NCI-H2029 treated with DMSO at 0.1 percent for 48 hours (cell line): ENCODE measurements around the gene VMP1.

Source experiments
- DNase-seq: peaks from one replicate; lab custom pipeline; 2025; lab: John Stamatoyannopoulos, UW

The VMP1 gene

DNA sequence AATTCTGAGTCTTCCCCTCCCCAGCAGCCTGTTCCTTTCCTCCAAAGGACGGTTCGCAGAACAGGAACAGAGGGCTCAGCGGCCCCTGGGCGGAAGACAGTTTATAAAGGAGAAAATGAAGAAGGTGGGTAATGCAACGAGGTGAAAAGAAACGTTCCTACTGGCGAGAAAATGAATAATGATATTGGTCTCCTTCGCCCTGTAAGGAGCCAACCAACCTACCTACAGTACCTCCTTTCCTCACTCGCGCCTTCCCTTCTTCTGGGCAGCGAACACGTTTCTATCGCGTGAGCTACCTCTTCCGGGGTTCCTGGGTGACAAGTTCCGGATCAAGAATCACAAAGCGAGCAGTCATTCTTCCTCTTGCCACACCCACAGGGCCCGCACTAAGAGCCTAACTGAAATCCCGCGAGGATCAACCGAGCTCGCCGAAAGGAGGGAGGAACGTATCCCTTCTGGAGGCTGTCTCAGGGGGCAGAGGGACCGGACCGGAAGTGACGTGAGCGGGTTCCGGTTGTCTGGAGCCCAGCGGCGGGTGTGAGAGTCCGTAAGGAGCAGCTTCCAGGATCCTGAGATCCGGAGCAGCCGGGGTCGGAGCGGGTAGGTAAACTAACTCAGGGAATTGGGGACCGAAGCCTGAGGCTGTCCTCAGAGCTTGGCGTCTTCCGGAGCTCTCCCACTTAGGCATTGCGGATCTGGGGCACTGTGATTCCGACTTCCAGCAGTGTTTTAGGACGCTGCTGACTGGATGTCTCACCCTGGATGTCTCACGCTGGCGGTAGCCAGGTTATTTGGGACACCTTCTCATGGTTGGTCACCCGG lies at the start of gene VMP1, which contains the start of gene PTRH2:
VMP1 (plus strand) TSS at position 506 of the 822 bp plus-strand sequence. CDS start 23,793 bp downstream, outside the sequence.
PTRH2 (minus strand) TSS at position 282 of the 822 bp plus-strand sequence. CDS start 9,452 bp downstream, outside the sequence.
- peak; percentile 95 for DNase-seq

DNA sequence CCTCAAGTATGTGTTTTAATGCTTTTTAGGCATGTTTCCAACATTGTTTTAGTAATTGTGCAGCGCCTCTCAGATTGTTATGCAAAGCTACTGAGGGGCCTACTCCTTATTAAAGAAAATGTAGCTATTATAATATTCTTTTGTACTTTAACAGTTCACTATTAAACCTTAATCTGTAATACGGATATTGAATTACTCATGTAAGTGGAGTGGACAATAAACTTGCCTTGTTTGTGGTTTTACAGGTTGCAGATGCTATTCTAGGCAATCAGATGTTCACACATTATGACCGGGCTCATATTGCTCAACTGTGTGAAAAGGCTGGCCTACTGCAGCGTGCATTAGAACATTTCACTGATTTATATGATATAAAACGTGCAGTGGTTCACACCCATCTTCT lies 41.2 kb upstream of the VMP1 start:
- DNase-seq, result no peak

DNA sequence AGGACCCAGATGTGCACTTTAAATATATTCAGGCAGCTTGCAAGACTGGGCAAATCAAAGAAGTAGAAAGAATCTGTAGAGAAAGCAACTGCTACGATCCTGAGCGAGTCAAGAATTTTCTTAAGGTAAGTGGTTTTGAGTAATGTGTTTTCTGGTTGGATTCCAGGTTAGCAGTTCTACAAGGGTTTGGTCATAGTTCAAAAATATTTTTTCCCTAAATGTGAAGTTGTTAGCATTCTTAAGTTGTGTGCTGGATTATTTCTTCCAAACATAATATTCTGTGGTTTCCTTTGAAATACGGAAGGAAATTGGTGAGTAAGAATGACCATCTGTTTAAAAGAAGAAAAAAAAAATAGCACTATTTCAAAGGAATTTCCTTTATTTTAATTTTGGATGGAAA lies 38.6 kb upstream of the VMP1 start:
- no peak for DNase-seq

GRCh38 chr17:59669411-59669810 lies 38.0 kb upstream of the VMP1 start:
- no peak for DNase-seq

GRCh38 chr17:59669944-59670343 lies 37.5 kb upstream of the VMP1 start:
- no peak for DNase-seq

DNA sequence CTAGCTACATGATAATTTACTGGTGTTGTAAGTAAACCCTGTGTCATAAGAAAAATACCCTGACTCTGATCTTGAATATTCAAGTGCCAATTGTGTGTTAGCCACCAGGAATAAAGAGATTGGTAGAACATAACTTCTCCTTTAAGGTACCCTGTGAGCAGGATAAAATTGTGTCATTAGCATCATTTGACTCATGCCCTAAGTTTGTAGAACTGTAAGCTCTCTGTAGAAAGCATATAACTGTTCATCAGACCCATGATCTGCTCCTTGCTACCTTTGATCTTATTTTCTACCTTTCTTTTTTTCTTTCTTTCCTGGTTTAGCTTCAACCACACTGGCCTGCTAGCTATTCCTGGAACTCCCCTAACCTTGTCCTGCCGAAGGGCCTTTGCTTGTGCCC lies 36.1 kb upstream of the VMP1 start:
- no peak for DNase-seq

DNA sequence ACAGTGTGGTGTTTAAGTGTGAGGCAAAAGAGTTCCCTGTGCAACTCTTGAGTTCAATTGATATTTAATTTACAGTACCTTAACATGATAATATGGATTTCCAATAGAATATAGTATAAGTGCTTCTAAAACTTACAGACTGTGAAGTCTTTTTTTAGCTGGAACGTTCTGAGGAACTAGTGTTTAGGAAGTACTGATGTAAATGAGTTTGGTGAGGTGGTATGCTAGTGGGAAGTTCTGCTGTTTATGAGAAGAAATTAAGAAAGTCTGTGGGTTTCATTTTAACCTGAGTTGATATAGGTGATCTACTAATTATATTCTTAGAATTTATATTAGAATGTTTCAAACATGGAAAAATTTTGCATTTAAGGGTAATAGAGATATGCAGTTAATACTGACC lies 32.2 kb upstream of the VMP1 start:
- no peak for DNase-seq

GRCh38 chr17:59676716-59677115 lies 30.7 kb upstream of the VMP1 start:
- DNase-seq, result no peak

- DNase-seq, result no peak
Observed at GRCh38 chr17:59678918-59679317, 28.5 kb upstream of the VMP1 start.

- no peak for DNase-seq
Observed at GRCh38 chr17:59680314-59680713, 27.1 kb upstream of the VMP1 start.

- no peak for DNase-seq
Observed at GRCh38 chr17:59683283-59683682, 24.2 kb upstream of the VMP1 start.

- no peak for DNase-seq
Observed at GRCh38 chr17:59684967-59685366, 22.5 kb upstream of the VMP1 start.

DNA sequence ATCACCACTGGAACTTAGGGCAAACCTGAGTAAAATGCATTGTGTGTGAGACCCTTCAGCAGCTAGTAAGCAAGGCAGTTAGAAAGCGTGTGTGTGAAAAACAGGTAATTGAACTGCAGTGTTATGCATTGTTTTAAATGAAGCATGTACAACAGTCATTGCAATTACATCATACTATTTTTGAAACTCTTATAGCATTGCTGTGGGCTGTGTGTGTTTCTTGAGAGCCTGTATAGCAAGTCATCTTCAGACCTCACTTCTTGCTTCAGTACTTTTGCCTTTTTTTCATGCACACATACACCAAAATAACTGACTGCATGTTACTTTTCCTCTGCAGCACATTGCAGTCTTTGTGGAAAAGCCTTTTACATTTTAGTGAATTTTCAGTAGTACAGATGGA lies 19.4 kb upstream of the VMP1 start:
- DNase-seq, result no peak

GRCh38 chr17:59688496-59688895 lies 19.0 kb upstream of the VMP1 start:
- no peak for DNase-seq

- no peak for DNase-seq
Observed at GRCh38 chr17:59693582-59693981, 13.9 kb upstream of the VMP1 start.

DNA sequence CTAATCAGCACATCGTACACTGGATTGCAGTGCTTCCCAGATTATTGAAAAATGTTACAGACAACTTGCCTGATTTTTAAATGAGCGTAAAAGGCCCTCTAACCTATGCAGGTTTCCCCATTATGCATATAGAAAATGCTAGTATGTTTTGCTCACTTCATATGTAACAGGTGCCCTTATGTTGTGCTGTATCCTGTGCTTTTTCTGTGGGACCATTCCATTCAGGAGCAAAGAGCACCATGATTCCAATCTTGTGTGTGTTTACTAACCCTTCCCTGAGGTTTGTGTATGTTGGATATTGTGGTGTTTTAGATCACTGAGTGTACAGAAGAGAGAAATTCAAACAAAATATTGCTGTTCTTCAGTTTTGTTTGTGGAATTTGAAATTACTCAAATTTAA lies 13.1 kb upstream of the VMP1 start:
- DNase-seq, result no peak

- DNase-seq, result no peak
Observed at GRCh38 chr17:59695945-59696681, 11.3 kb upstream of the VMP1 start.

GRCh38 chr17:59696682-59697277 lies 10.7 kb upstream of the VMP1 start:
- no peak for DNase-seq

- DNase-seq, result no peak
Observed at GRCh38 chr17:59698143-59698542, 9.3 kb upstream of the VMP1 start.

DNA sequence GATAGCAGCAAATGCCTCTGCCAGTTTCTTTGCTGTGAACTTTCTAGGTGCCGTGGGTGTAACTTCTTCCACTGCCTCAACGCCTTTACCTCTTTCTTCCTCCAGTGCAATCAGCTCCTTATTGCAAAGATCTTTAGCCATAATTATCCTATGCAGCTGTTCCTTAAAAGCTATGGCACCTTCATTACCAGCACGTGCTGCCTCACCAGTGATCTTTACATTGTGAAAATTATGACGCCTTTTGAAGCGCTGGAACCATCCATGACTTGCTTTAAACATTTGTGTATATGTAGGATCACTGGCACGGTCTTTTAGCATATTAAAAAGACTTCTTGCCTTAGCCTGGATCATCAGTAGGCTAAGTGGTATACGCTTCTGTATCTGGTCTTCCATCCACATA lies 8.2 kb upstream of the VMP1 start:
- DNase-seq, result no peak

- no peak for DNase-seq
Observed at GRCh38 chr17:59699786-59700185, 7.7 kb upstream of the VMP1 start.

GRCh38 chr17:59702304-59702703 lies 5.2 kb upstream of the VMP1 start:
- no peak for DNase-seq

DNA sequence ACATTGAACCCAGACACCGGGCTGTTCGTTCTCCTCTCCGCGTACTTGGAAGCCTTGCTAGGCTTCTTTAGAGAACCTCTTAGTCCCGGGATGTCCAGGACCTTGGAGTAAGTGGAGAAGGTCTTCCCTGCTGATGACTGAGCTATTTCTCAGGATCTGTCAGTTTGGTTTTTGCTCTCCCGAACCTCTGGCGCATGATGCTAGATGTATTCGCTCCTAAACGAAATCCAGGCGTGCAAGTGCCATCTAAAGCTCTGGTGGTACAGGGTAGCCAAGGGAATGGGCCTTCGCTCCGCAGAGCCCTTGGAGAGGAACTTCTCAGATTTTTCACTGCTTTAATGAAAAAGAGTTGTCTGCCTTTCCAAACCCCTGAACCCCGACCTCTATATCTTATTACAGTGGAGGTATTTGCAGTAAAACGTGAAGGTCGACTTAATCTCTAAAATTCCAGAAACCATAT lies 547 bp downstream of the VMP1 start:
- DNase-seq, result no peak
